Rectal smooth muscle tissue (tissue), 1 donor: ENCODE results near the gene PRR22.

Experiments
- H3K27ac ChIP-seq: one replicate; pipeline ENCODE4 v1.7.0; 2013; ENCODE audit warnings: low read depth, low read length, inconsistent platforms
- H3K27me3 ChIP-seq: one replicate; pipeline ENCODE4 v1.7.0; 2013; ENCODE audit warnings: low read length; ENCODE audit not compliant: control insufficient read depth, insufficient read depth
- H3K36me3 ChIP-seq: one replicate; pipeline ENCODE4 v1.7.0; 2013; ENCODE audit warnings: low read length; ENCODE audit not compliant: control insufficient read depth, insufficient read depth
- H3K4me1 ChIP-seq: one replicate; pipeline ENCODE4 v1.7.0; 2013; ENCODE audit warnings: low read length; ENCODE audit not compliant: control insufficient read depth, insufficient read depth
- H3K4me3 ChIP-seq: one replicate; pipeline ENCODE4 v1.7.0; 2013; ENCODE audit warnings: low read length
- H3K9ac ChIP-seq: one replicate; pipeline ENCODE4 v1.7.0; 2013; ENCODE audit warnings: low read length

Gene PRR22

GRCh38 chr19:5784581-5785147 is at the start of gene PRR22:
TSS of gene PRR22 (minus strand) at chr19:5784746. CDS start at chr19:5784660, 86 bp downstream.
- Histone ChIP-seq H3K4me1 (no peaks in the 10 kb centered on the region), H3K27ac (no peak within 1 kb of the TSS), H3K9ac (no peak within 1 kb of the TSS), H3K36me3 (peaks cover 30% of the 10 kb centered on the region), H3K27me3 (peaks cover 4% of the 10 kb centered on the region), H3K4me3 (no peak within 1 kb of the TSS)

GRCh38 chr19:5832527-5833216 is 48.1 kb upstream of the PRR22 start:
- peaks cover 6% of the 10 kb centered on the region for H3K4me1 ChIP-seq
- H3K9ac ChIP-seq = no peak overlapping the region
- H3K4me3 ChIP-seq = no peak overlapping the region
- no peak overlapping the region for H3K27ac ChIP-seq
- no peaks in the 10 kb centered on the region for H3K36me3 ChIP-seq
- no peaks in the 10 kb centered on the region for H3K27me3 ChIP-seq

GRCh38 chr19:5832061-5832460 is 47.5 kb upstream of the PRR22 start:
- no peaks in the 10 kb centered on the region for H3K27me3 ChIP-seq
- no peak overlapping the region for H3K4me3 ChIP-seq

GRCh38 chr19:5831159-5831558 is 46.6 kb upstream of the PRR22 start:
- peaks cover 14% of the 10 kb centered on the region for H3K4me1 ChIP-seq
- H3K27ac ChIP-seq = no peak overlapping the region
- no peaks in the 10 kb centered on the region for H3K36me3 ChIP-seq
- H3K9ac ChIP-seq = no peak overlapping the region
- no peaks in the 10 kb centered on the region for H3K27me3 ChIP-seq
- H3K4me3 ChIP-seq = no peak overlapping the region

More at GRCh38 chr19:5832061-5832460, 47.5 kb upstream of the PRR22 start:
- no peak overlapping the region for H3K27ac ChIP-seq
- no peak overlapping the region for H3K9ac ChIP-seq
- H3K4me1 ChIP-seq = peaks cover 9% of the 10 kb centered on the region
- H3K36me3 ChIP-seq = no peaks in the 10 kb centered on the region

DNA sequence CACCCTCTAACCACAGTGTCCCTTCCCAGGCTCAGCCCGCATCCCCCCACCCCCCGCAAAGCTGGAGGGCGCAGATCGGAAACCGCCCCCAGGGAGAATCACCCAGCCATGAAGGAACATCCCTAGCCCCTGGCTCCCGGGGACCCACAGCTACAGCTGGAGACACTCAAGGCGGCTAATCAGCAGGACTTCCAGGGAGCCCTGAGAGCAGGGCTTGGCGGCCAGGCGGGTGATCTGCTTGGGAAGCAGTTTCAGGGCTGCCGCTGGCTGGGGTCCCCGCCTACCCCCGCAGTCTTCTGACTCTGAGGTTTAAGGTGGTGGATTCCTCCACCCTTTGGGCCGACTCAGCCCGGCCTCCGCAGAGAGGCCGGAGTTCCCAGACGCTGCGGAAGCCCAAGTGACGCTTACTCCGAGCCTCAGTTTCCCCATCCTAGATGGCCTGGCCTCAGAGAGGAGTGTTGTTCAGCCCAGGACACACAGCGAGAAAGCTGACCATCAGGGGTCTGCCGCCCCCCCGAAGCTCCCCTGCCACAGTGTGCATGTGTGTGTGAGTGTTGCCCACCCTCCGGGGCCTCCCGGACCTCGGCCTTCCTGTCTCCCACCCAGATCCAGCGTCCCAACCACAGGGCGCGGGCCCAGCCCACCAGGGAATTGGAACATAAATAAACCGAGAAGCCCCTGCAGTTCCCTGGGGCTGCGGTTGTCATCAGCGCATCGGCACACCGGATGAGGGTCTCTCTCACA is 45.2 kb upstream of the PRR22 start:
- H3K27me3 ChIP-seq = no peaks in the 10 kb centered on the region

GRCh38 chr19:5828661-5829566 is 44.4 kb upstream of the PRR22 start:
- H3K4me3 ChIP-seq = peak overlapping the region; percentile 64
- H3K4me1 ChIP-seq = peaks cover 14% of the 10 kb centered on the region
- H3K27me3 ChIP-seq = no peaks in the 10 kb centered on the region
- H3K36me3 ChIP-seq = no peaks in the 10 kb centered on the region
- H3K27ac ChIP-seq = peak overlapping the region; percentile 83
- H3K9ac ChIP-seq = peak overlapping the region; percentile 46

More for the DNA sequence above, 45.2 kb upstream of the PRR22 start:
- Histone ChIP-seq H3K4me3 (no peak overlapping the region), H3K36me3 (no peaks in the 10 kb centered on the region), H3K9ac (no peak overlapping the region), H3K4me1 (peaks cover 14% of the 10 kb centered on the region), H3K27ac (peak overlapping the region; percentile 83)

- H3K27me3 ChIP-seq = no peaks in the 10 kb centered on the region
- peak overlapping the region; percentile 46 for H3K9ac ChIP-seq
- peak overlapping the region; percentile 83 for H3K27ac ChIP-seq
- H3K36me3 ChIP-seq = no peaks in the 10 kb centered on the region
- H3K4me1 ChIP-seq = peaks cover 14% of the 10 kb centered on the region
- peak overlapping the region; percentile 64 for H3K4me3 ChIP-seq
These were observed 43.5 kb upstream of the PRR22 start for GRCh38 chr19:5827891-5828660.

DNA sequence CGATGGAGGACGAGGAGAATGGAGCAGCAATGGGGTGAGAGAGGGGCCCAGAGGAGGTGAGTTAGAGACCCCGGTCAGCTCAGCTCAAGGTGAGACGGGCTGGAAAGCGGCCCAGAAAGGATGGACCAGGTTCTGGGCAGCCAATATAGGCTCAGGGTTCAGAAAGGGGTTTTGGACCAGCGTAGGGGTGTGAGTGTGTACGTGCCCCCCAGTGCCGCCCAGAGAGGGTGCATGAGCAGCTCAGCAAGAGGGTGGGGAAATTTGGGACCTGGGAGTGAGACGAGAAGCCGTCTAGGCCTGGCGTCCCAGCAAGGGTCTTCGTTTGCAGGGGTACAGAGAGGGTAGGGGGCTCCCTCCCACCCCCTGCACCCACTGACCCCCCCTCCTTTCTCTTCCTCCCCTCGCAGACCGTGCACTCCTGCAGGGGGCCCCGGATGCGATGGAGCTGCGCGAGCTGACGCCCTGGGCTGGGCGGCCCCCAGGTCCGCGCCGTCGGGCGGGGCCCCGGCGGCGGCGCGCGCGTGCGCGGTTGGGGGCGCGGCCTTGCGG is 42.9 kb upstream of the PRR22 start:
- no peak overlapping the region for H3K9ac ChIP-seq
- no peaks in the 10 kb centered on the region for H3K27me3 ChIP-seq
- H3K27ac ChIP-seq = peak overlapping the region; percentile 83
- H3K36me3 ChIP-seq = no peaks in the 10 kb centered on the region
- peaks cover 15% of the 10 kb centered on the region for H3K4me1 ChIP-seq
- peak overlapping the region; percentile 64 for H3K4me3 ChIP-seq

DNA sequence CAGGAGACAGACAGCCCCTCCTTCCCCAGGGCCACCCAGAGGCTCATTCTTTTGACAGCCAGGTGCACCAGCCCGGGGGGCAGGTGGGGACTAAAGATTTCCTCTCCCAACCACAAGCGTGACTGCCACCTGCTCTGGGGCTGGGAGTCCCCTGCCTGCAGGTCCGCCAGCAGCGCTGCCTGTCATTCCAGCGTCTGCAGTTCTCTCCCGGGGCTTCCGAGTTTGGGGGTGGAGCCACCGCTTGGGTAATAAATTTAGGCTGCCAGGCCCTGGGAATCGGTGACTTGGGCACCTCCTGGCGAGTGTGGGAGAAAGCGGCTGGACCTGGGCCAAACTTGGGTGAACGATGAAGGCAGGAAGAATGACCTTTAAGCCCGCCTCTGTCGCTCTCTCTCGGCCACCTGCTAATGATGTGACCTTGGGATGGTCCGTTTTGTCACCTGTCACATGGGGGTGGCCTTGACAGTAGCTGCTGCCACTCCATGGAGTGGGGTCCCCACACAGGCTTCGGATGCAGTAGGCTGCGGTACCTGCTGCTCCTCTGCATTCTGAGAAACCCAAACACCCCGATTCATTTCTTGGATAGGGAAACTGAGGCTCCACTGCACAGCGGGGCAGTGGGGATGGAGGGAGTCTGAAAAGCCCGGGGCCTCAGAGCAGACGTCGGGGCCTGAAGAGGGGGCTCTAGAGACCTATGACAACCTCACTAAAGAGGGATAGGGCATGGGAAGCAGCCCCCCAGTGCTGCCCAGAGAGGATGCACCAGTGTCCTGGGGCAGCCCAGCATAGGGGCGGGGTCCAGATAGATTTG is 42.2 kb upstream of the PRR22 start:
- H3K9ac ChIP-seq = no peak overlapping the region
- no peaks in the 10 kb centered on the region for H3K27me3 ChIP-seq
- peak overlapping the region; percentile 64 for H3K4me3 ChIP-seq
- H3K27ac ChIP-seq = peak overlapping the region; percentile 83
- H3K4me1 ChIP-seq = peaks cover 16% of the 10 kb centered on the region
- H3K36me3 ChIP-seq = no peaks in the 10 kb centered on the region

GRCh38 chr19:5825178-5825577 is 40.6 kb upstream of the PRR22 start:
- Histone ChIP-seq H3K36me3 (no peaks in the 10 kb centered on the region), H3K27me3 (no peaks in the 10 kb centered on the region), H3K4me3 (no peak overlapping the region), H3K4me1 (peaks cover 16% of the 10 kb centered on the region), H3K27ac (no peak overlapping the region), H3K9ac (no peak overlapping the region)

- H3K27ac ChIP-seq = no peak overlapping the region
- peaks cover 16% of the 10 kb centered on the region for H3K4me1 ChIP-seq
- no peak overlapping the region for H3K9ac ChIP-seq
- H3K4me3 ChIP-seq = no peak overlapping the region
- no peaks in the 10 kb centered on the region for H3K36me3 ChIP-seq
- no peaks in the 10 kb centered on the region for H3K27me3 ChIP-seq
These were observed 40.2 kb upstream of the PRR22 start for GRCh38 chr19:5824751-5825150.
